Kidney (tissue), 14 donors: ENCODE results near the gene FHAD1. TPM values are rescaled to one million over a fixed set of nuclear protein-coding genes. Genes with fewer than 3 reads are reported as not detected.

Experiments used
- DNase-seq, 5 donors: peaks; one replicate each; pipeline ENCODE4 v3.0.0-alpha.2; 2013 to 2020
- FAIRE-seq: peaks from 2 replicates; lab custom pipeline; 2012; peaks lifted over from hg19 to GRCh38; lab: Jason Lieb, UNC
- H3K27ac ChIP-seq, 2 donors: one replicate each; pipeline ENCODE4 v1.7.0; 2013; ENCODE audit warnings: low read depth in 2 of 2, low read length in 2 of 2, inconsistent platforms in 1 of 2
- H3K27me3 ChIP-seq: one replicate; pipeline ENCODE4 v1.7.1; 2013; ENCODE audit warnings: low read length, inconsistent platforms; ENCODE audit not compliant: control insufficient read depth, insufficient read depth
- H3K36me3 ChIP-seq, 3 donors: one replicate each; pipeline versions ENCODE4 v1.7.0 to v1.7.1; 2013; ENCODE audit warnings: low read length in 3 of 3, control low read depth in 1 of 3, inconsistent platforms in 1 of 3; ENCODE audit not compliant: insufficient read depth in 3 of 3, control insufficient read depth in 2 of 3
- H3K4me1 ChIP-seq, 3 donors: one replicate each; pipeline versions ENCODE4 v1.7.0 to v1.7.1; 2013; ENCODE audit warnings: low read length in 3 of 3, inconsistent platforms in 1 of 3, low read depth in 1 of 3; ENCODE audit not compliant: control insufficient read depth in 2 of 3, insufficient read depth in 2 of 3
- H3K4me3 ChIP-seq, 3 donors: one replicate each; pipeline versions ENCODE4 v1.7.0 to v1.8.1; 2013; ENCODE audit warnings: low read length in 3 of 3, control low read depth in 1 of 3, inconsistent platforms in 1 of 3
- H3K9ac ChIP-seq, 3 donors: one replicate each; pipeline versions ENCODE4 v1.7.0 to v1.7.1; 2013; ENCODE audit warnings: low read length in 3 of 3, control low read depth in 1 of 3, inconsistent platforms in 1 of 3
- H3K9me3 ChIP-seq, 3 donors: one replicate each; pipeline versions ENCODE4 v1.7.0 to v1.7.1; 2013; ENCODE audit warnings: low read length in 3 of 3, control low read depth in 1 of 3, inconsistent platforms in 1 of 3; ENCODE audit not compliant: control insufficient read depth in 2 of 3, insufficient read depth in 1 of 3
- CTCF ChIP-seq: IDR thresholded peaks from 3 replicates; pipeline ENCODE4 v1.5.1; 2012; ENCODE audit warnings: mild to moderate bottlenecking, moderate library complexity, borderline replicate concordance; ENCODE audit not compliant: insufficient read depth; ENCODE audit errors: extremely low read depth
- intact Hi-C: fragments of 100-400 bp; cut with DNase I; formaldehyde crosslinking; loops from one replicate; pipeline ENCODE4 v1.11.1; 2022
- polyA plus RNA-seq: library from polyadenylated mRNA; stranded (reverse); fragments of 350-450 nt; fragmentation: Illumina TruSeq; extraction: RNeasy Lipid Tissue Mini Kit (QIAGEN cat#74804); gene quantifications from one replicate; pipeline ENCODE4 v1.2.3, GENCODE V29; 2014; ENCODE audit warnings: low read depth, low replicate concordance; ENCODE audit not compliant: insufficient read depth
- total RNA-seq: library from RNA; stranded (reverse); fragmentation: NEBNext Ultra II Directional; extraction: Animal tissue kit (Norgen Biotek cat#: 25700); gene quantifications from one replicate; pipeline ENCODE4 v1.2.1, GENCODE V29; 2021
- donor health status: control.
- donor health status: control.
- donor health status: control.
- donor health status: control.
- donor health status: control.
- donor health status: DM: yes; HTN: yes; CAD: no.
- donor health status: Normal renal cell carcinoma (clear cell type).

FHAD1 gene
- total and polyA plus RNA-seq, 2 donors from 2014 or later, result 0.84 to 4.2 TPM

- DNase-seq, result no peak
- Histone ChIP-seq H3K4me1 (no peaks in the 10 kb centered on the region), H3K27ac (no peak overlapping the region)
Measured at GRCh38 chr1:15424981-15425380, 178.0 kb downstream of the FHAD1 start.

GRCh38 chr1:15425521-15425920 is 178.5 kb downstream of the FHAD1 start:
- no peak for TF ChIP-seq CTCF
- FAIRE-seq, result no peak
- H3K27ac ChIP-seq, result no peak overlapping the region
- no peak overlapping the region for H3K9ac ChIP-seq
- no peaks in the 10 kb centered on the region for H3K4me1 ChIP-seq
- no peak for DNase-seq
- peaks cover 0 to 4% (median 0%) of the 10 kb centered on the region in 3 donors for H3K36me3 ChIP-seq
- no peaks in the 10 kb centered on the region for H3K27me3 ChIP-seq
- H3K4me3 ChIP-seq, result no peak overlapping the region
- H3K9me3 ChIP-seq, result no peaks in the 10 kb centered on the region
- intact Hi-C loops, result loop anchor here (10.0 kb wide), 1 partner anchor 301 kb away; no protein-coding TSS in a partner anchor

More at GRCh38 chr1:15424981-15425380, 178.0 kb downstream of the FHAD1 start:
- H3K36me3 ChIP-seq, result peaks cover 0 to 4% (median 0%) of the 10 kb centered on the region in 3 donors
- H3K9ac ChIP-seq, result no peak overlapping the region
- no peak overlapping the region for H3K4me3 ChIP-seq
- intact Hi-C loops, result loop anchor here (10.0 kb wide), 1 partner anchor 300 kb away; no protein-coding TSS in a partner anchor
- no peaks in the 10 kb centered on the region for H3K27me3 ChIP-seq
- H3K9me3 ChIP-seq, result no peaks in the 10 kb centered on the region
- no peak for FAIRE-seq
- TF ChIP-seq CTCF, result no peak

- intact Hi-C loops, result loop anchor here (10.0 kb wide), 1 partner anchor 301 kb away; no protein-coding TSS in a partner anchor
- Histone ChIP-seq H3K4me3 (no peak overlapping the region), H3K36me3 (peaks cover 0 to 4% (median 0%) of the 10 kb centered on the region in 3 donors), H3K27ac (no peak overlapping the region), H3K27me3 (no peaks in the 10 kb centered on the region), H3K9me3 (no peaks in the 10 kb centered on the region), H3K9ac (no peak overlapping the region), H3K4me1 (no peaks in the 10 kb centered on the region)
- FAIRE-seq (no peak), DNase-seq (peak in 1 of 5 donors; percentile 52)
- TF ChIP-seq CTCF, result no peak
Measured at GRCh38 chr1:15425958-15426357, 178.9 kb downstream of the FHAD1 start.
